AG04449 (cell line): ENCODE data around the gene CLCNKB.
"Not testable (repeated sequence)": the region's sequence is repeated elsewhere in the genome, so short reads cannot be mapped to it uniquely, and the experiment has no call there.

ENCODE experiments used
- CTCF ChIA-PET: fragments of 350-600 bp; formaldehyde crosslinking; extraction: SDS; loops from one replicate; lab custom pipeline; 2021; ENCODE audit warnings: antibody characterized with exemption; lab: Yijun Ruan, JAX
- POLR2A ChIA-PET: fragments of 400-600, 350-600 bp; formaldehyde crosslinking; extraction: SDS; loops from one replicate; lab custom pipeline; 2020; ENCODE audit warnings: antibody characterized with exemption, inconsistent platforms; lab: Yijun Ruan, JAX
- DNase-seq: peaks from one replicate; pipeline ENCODE4 v3.0.0-alpha.2; 2010; ENCODE audit warnings: low read depth, low spot score
- H3K4me3 ChIP-seq: 2 replicates; pipeline ENCODE4 v1.5.1; 2011; ENCODE audit warnings: low read depth, mild to moderate bottlenecking, control low read depth, low read length
- CTCF ChIP-seq: IDR thresholded peaks from one replicate; pipeline ENCODE4 v1.5.1; 2011; ENCODE audit warnings: mild to moderate bottlenecking, moderate library complexity, low read length, control low read depth, inconsistent platforms; ENCODE audit not compliant: insufficient read depth; ENCODE audit errors: missing control alignments

The CLCNKB gene

GRCh38 chr1:16029288-16029687 lies 14.3 kb upstream of the CLCNKB start:
- POLR2A ChIA-PET: no interaction called here
- TF ChIP-seq CTCF: no peak
- no peak overlapping the region for H3K4me3 ChIP-seq
- no peak for DNase-seq
- CTCF ChIA-PET: interaction anchor here (1.1 kb wide), 1 partner anchor 237 kb away, joined by 5 read pairs; no protein-coding TSS in a partner anchor

- TF ChIP-seq CTCF: no peak
- no peak overlapping the region for H3K4me3 ChIP-seq
- ChIA-PET CTCF (interaction anchor here (0.7 to 3.5 kb wide), 10 partner anchors 12 to 240 kb away, joined by 3 to 44 read pairs (median 9); partner anchors contain the start of gene SRARP), POLR2A (no interaction called here)
- DNase-seq: no peak
Observed at GRCh38 chr1:16031551-16031950, 12.0 kb upstream of the CLCNKB start.

- POLR2A ChIA-PET: no interaction called here
- CTCF ChIA-PET: interaction anchor here (0.6 to 3.5 kb wide), 15 partner anchors 13 to 241 kb away, joined by 3 to 44 read pairs (median 4); partner anchors contain the start of gene SRARP
- H3K4me3 ChIP-seq: no peak overlapping the region
- TF ChIP-seq CTCF: peak; percentile 99
- no peak for DNase-seq
Observed at GRCh38 chr1:16032388-16033102, 11.0 kb upstream of the CLCNKB start.

- DNase-seq, H3K4me3 ChIP-seq, POLR2A ChIA-PET: not testable (repeated sequence)
- CTCF ChIA-PET: interaction anchor here (0.5 to 3.5 kb wide), 16 partner anchors 12 to 258 kb away, joined by 3 to 44 read pairs (median 4); partner anchors contain the start of gene SRARP
Observed at GRCh38 chr1:16033103-16033632, 10.4 kb upstream of the CLCNKB start.

GRCh38 chr1:16036461-16036860 lies 7.1 kb upstream of the CLCNKB start:
- DNase-seq, H3K4me3 ChIP-seq, POLR2A ChIA-PET: not testable (repeated sequence)
- CTCF ChIA-PET: interaction anchor here (1.4 to 1.6 kb wide), 2 partner anchors 16 to 29 kb away, joined by 3 to 4 read pairs; no protein-coding TSS in a partner anchor

GRCh38 chr1:16038620-16038912 lies 5.0 kb upstream of the CLCNKB start:
- ChIA-PET POLR2A (no interaction called here), CTCF (interaction anchor here (0.6 to 1.6 kb wide), 4 partner anchors 19 to 82 kb away, joined by 3 to 5 read pairs (median 3); partner anchors contain the start of gene FAM131C)
- TF ChIP-seq CTCF: no peak
- DNase-seq: no peak
- no peak overlapping the region for H3K4me3 ChIP-seq

GRCh38 chr1:16039871-16040270 lies 3.7 kb upstream of the CLCNKB start:
- POLR2A ChIA-PET, CTCF ChIA-PET, DNase-seq, H3K4me3 ChIP-seq: not testable (repeated sequence)

GRCh38 chr1:16041200-16041599 lies 2.4 kb upstream of the CLCNKB start:
- ChIA-PET CTCF (interaction anchor here (0.8 to 1.3 kb wide), 3 partner anchors 12 to 249 kb away, joined by 3 to 4 read pairs (median 3); no protein-coding TSS in a partner anchor), POLR2A (no interaction called here)
- DNase-seq: no peak
- H3K4me3 ChIP-seq: no peak overlapping the region
- no peak for TF ChIP-seq CTCF
